ENCODE results near the gene ALG3. TPM values are rescaled to one million over a fixed set of nuclear protein-coding genes. Genes with fewer than 3 reads are reported as not detected.

The ALG3 gene
- polyA plus RNA-seq (2011; rRNA removed) (35.6 and 44.5 TPM in 2 replicates), polyA minus RNA-seq (2011; rRNA and poly(A)+ RNA removed) (107 and 122 TPM in 2 replicates)

- Histone ChIP-seq H3K4me3 (ENCODE audit: low read depth, low read length) (peak within 1 kb of the TSS; percentile 88), H3K27me3 (ENCODE audit: control insufficient read depth, insufficient read depth, low read length) (no peaks in the 10 kb centered on the region), H3K27ac (ENCODE audit: low read depth, low read length) (peak within 1 kb of the TSS; percentile 94), H3K9me3 (ENCODE audit: control insufficient read depth, insufficient read depth, low read length) (peaks cover 4% of the 10 kb centered on the region; the same call in 1 of the 2 replicates)
- POLR2A ChIA-PET = no interaction called here
- no peak for TF ChIP-seq CTCF (IDR thresholded peaks at IDR 0.05; ENCODE audit: low read depth, low read length)
- CTCF ChIA-PET = interaction anchor here (0.6 to 1.4 kb wide), 3 partner anchors 12 to 98 kb away, joined by 3 to 19 read pairs (median 6); partner anchors contain the start of gene CAMK2N2
- peak; percentile 67 for DNase-seq (ENCODE audit: low read depth, low spot score)
Measured at GRCh38 chr3:184248454-184249411, at the start of gene ALG3. Gene ALG3, minus strand, starts transcription at chr3:184248962. Its CDS starts 22 bp downstream, at chr3:184248940.

- no peak for TF ChIP-seq CTCF (IDR thresholded peaks at IDR 0.05; ENCODE audit: low read depth, low read length)
- Histone ChIP-seq H3K27me3 (ENCODE audit: control insufficient read depth, insufficient read depth, low read length) (peaks cover 14% of the 10 kb centered on the region), H3K27ac (ENCODE audit: low read depth, low read length) (no peak overlapping the region), H3K4me3 (ENCODE audit: low read depth, low read length) (no peak overlapping the region), H3K9me3 (ENCODE audit: control insufficient read depth, insufficient read depth, low read length) (no peaks in the 10 kb centered on the region; the same call in 1 of the 2 replicates)
- CTCF ChIA-PET = interaction anchor here (1.0 kb wide), 1 partner anchor 47 kb away, joined by 3 read pairs; no protein-coding TSS in a partner anchor
- no peak for DNase-seq (ENCODE audit: low read depth, low spot score)
- POLR2A ChIA-PET = no interaction called here
Measured at GRCh38 chr3:184296616-184297015, 47.9 kb upstream of the ALG3 start.

- ChIA-PET CTCF (interaction anchor here (1.0 to 2.1 kb wide), 2 partner anchors 46 to 400 kb away, joined by 3 to 6 read pairs; no protein-coding TSS in a partner anchor), POLR2A (no interaction called here)
- no peak for DNase-seq (ENCODE audit: low read depth, low spot score)
- Histone ChIP-seq H3K9me3 (ENCODE audit: control insufficient read depth, insufficient read depth, low read length) (no peaks in the 10 kb centered on the region; the same call in 1 of the 2 replicates), H3K27me3 (ENCODE audit: control insufficient read depth, insufficient read depth, low read length) (peaks cover 14% of the 10 kb centered on the region), H3K27ac (ENCODE audit: low read depth, low read length) (no peak overlapping the region), H3K4me3 (ENCODE audit: low read depth, low read length) (no peak overlapping the region)
- no peak for TF ChIP-seq CTCF (IDR thresholded peaks at IDR 0.05; ENCODE audit: low read depth, low read length)
Measured at GRCh38 chr3:184295771-184296170, 47.0 kb upstream of the ALG3 start.

- Histone ChIP-seq H3K27ac (ENCODE audit: low read depth, low read length) (no peak overlapping the region), H3K27me3 (ENCODE audit: control insufficient read depth, insufficient read depth, low read length) (peaks cover 14% of the 10 kb centered on the region), H3K9me3 (ENCODE audit: control insufficient read depth, insufficient read depth, low read length) (no peaks in the 10 kb centered on the region), H3K4me3 (ENCODE audit: low read depth, low read length) (no peak overlapping the region)
- POLR2A ChIA-PET = no interaction called here
- CTCF ChIA-PET = interaction anchor here (0.6 to 1.0 kb wide), 3 partner anchors 28 to 407 kb away, joined by 3 to 12 read pairs (median 3); partner anchors contain the start of gene PARL
- no peak for TF ChIP-seq CTCF (IDR thresholded peaks at IDR 0.05; ENCODE audit: low read depth, low read length)
- DNase-seq (ENCODE audit: low read depth, low spot score) = no peak
Measured at GRCh38 chr3:184291738-184292445, 43.1 kb upstream of the ALG3 start.
